Measurements from ENCODE around the gene RIPOR3.
"Not testable (repeated sequence)": the region's sequence is repeated elsewhere in the genome, so short reads cannot be mapped to it uniquely, and the experiment has no call there.

Gene RIPOR3

DNA sequence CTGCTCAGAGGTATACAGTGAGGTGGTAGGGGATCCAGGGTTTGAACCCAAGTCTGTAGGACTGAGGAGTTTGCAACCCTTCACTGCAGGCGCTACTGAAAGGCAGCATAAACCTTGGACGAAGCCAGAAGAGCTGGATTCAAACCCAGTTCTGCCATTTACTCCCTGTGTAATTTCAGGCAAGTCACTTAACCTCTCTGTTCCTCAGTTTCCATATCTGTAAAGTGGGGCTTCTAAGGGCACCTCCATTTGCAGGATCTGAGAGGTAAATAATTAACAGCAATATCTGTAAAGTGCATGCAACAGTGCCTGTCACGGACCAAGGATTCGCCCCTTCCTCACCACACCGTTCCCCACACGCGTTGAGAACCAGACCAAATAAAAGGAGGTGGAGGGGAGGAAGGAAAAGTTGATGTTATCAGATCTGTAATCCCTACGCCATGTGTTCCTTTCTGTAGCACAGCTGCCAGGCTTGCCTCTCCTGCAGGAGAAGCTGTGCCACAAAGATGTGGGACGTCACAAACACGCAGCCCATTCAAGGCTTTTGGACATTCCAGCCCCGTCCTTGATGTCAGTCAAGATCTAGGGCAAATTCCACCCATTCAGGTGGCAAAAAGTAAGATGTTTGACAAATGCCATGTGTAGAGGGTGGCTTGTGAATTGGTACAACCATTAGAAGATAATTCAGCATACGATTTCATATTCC, 9.8 kb downstream of the RIPOR3 start:
- Mint-ChIP-seq H3K27ac (no peak overlapping the region), H3K36me3 (no peaks in the 10 kb centered on the region), H3K4me1 (ENCODE audit: low read depth) (no peaks in the 10 kb centered on the region), H3K4me3 (no peak overlapping the region), H3K27me3 (no peaks in the 10 kb centered on the region), H3K9me3 (ENCODE audit: low read depth) (no peaks in the 10 kb centered on the region)

GRCh38 chr20:50680105-50680960, 11.0 kb downstream of the RIPOR3 start:
- H3K27me3 Mint-ChIP-seq, result no peaks in the 10 kb centered on the region
- no peaks in the 10 kb centered on the region for H3K36me3 Mint-ChIP-seq
- no peaks in the 10 kb centered on the region for H3K4me1 Mint-ChIP-seq (ENCODE audit: low read depth)
- no peak overlapping the region for H3K4me3 Mint-ChIP-seq
- H3K27ac Mint-ChIP-seq, result no peak overlapping the region
- H3K9me3 Mint-ChIP-seq (ENCODE audit: low read depth), result no peaks in the 10 kb centered on the region

- H3K27me3 Mint-ChIP-seq, result no peaks in the 10 kb centered on the region
- no peak overlapping the region for H3K27ac Mint-ChIP-seq
- no peaks in the 10 kb centered on the region for H3K9me3 Mint-ChIP-seq (ENCODE audit: low read depth)
- no peak overlapping the region for H3K4me3 Mint-ChIP-seq
- no peaks in the 10 kb centered on the region for H3K36me3 Mint-ChIP-seq
- H3K4me1 Mint-ChIP-seq (ENCODE audit: low read depth), result no peaks in the 10 kb centered on the region
Measured at GRCh38 chr20:50679753-50680104, 11.6 kb downstream of the RIPOR3 start.

GRCh38 chr20:50678169-50678898, 13.0 kb downstream of the RIPOR3 start:
- Mint-ChIP-seq H3K27ac (peak overlapping the region; percentile 5), H3K4me1 (ENCODE audit: low read depth) (no peaks in the 10 kb centered on the region), H3K36me3 (no peaks in the 10 kb centered on the region), H3K4me3 (no peak overlapping the region), H3K27me3 (no peaks in the 10 kb centered on the region), H3K9me3 (ENCODE audit: low read depth) (no peaks in the 10 kb centered on the region)

DNA sequence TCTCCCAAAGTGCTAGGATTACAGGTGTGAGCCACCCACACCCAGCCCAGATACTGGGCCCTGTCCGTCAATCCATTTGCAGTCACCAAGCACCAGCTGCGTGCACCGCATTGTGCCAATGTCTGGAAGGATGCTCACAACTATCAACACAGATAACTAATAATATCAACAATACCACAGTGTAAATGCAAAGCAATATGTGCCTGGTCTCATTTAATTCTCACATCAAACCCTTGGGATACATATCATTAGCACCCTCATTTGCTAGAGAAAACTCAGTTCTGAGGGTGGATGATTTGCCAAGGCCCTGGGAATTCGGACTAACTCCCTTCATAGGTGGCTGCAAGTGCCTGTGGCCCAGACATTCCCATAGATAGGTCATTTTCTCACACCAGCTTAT, 14.5 kb downstream of the RIPOR3 start:
- no peaks in the 10 kb centered on the region for H3K36me3 Mint-ChIP-seq

GRCh38 chr20:50676377-50676731, 15.0 kb downstream of the RIPOR3 start:
- H3K4me1 Mint-ChIP-seq (ENCODE audit: low read depth); H3K4me3 Mint-ChIP-seq; H3K27me3 Mint-ChIP-seq; H3K27ac Mint-ChIP-seq; H3K36me3 Mint-ChIP-seq; H3K9me3 Mint-ChIP-seq (ENCODE audit: low read depth): not testable (repeated sequence)

More for the DNA sequence above, 14.5 kb downstream of the RIPOR3 start:
- H3K9me3 Mint-ChIP-seq (ENCODE audit: low read depth), result no peaks in the 10 kb centered on the region
- no peaks in the 10 kb centered on the region for H3K4me1 Mint-ChIP-seq (ENCODE audit: low read depth)
- H3K4me3 Mint-ChIP-seq, result no peak overlapping the region
- H3K27ac Mint-ChIP-seq, result no peak overlapping the region
- H3K27me3 Mint-ChIP-seq, result no peaks in the 10 kb centered on the region

DNA sequence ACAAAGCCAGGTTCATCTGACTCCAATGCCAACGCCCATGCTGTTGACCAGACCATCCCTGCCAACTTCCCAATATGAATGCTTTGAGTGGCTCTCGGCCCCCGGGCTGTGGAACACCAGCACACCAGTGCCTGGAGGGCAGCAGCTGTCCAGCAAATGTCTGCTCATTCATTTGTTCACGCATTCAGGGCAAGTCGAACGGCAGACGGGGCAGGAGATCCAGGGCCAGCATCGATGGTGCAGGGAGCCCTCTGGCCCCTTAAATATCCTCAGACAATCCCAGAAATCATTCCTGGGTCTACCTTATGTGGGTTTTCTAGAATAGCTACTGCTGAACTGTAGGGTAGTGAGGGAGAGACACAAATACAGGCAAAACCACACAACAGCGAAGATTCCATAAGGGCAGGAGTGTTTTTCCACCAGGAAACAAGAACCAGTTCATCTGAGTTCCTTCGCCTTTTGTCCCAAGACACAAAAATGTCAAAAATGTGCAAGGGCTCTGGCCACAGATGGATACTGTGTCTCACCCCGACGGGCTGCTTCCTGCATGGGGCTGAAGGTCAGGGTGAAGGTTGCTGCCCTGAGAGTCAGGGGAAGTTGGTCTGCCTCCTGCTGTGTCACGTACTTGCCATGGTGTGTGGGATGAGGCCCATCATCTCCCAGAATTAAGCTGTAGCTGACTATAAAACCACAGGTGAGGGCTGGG, 15.5 kb downstream of the RIPOR3 start:
- Mint-ChIP-seq H3K27me3 (no peaks in the 10 kb centered on the region), H3K27ac (no peak overlapping the region), H3K9me3 (ENCODE audit: low read depth) (no peaks in the 10 kb centered on the region), H3K4me3 (no peak overlapping the region), H3K4me1 (ENCODE audit: low read depth) (no peaks in the 10 kb centered on the region), H3K36me3 (no peaks in the 10 kb centered on the region)

GRCh38 chr20:50674138-50674825, 17.1 kb downstream of the RIPOR3 start:
- Mint-ChIP-seq H3K36me3 (no peaks in the 10 kb centered on the region), H3K27me3 (no peaks in the 10 kb centered on the region), H3K27ac (peak overlapping the region; percentile 24), H3K4me3 (no peak overlapping the region), H3K4me1 (ENCODE audit: low read depth) (no peaks in the 10 kb centered on the region), H3K9me3 (ENCODE audit: low read depth) (no peaks in the 10 kb centered on the region)

- no peaks in the 10 kb centered on the region for H3K36me3 Mint-ChIP-seq
- H3K27me3 Mint-ChIP-seq, result no peaks in the 10 kb centered on the region
- H3K9me3 Mint-ChIP-seq (ENCODE audit: low read depth), result no peaks in the 10 kb centered on the region
- H3K4me3 Mint-ChIP-seq, result no peak overlapping the region
- H3K27ac Mint-ChIP-seq, result no peak overlapping the region
- no peaks in the 10 kb centered on the region for H3K4me1 Mint-ChIP-seq (ENCODE audit: low read depth)
Measured at GRCh38 chr20:50673466-50674137, 17.7 kb downstream of the RIPOR3 start.

GRCh38 chr20:50673146-50673465, 18.2 kb downstream of the RIPOR3 start:
- no peaks in the 10 kb centered on the region for H3K4me1 Mint-ChIP-seq (ENCODE audit: low read depth)
- H3K27ac Mint-ChIP-seq, result no peak overlapping the region
- no peaks in the 10 kb centered on the region for H3K27me3 Mint-ChIP-seq
- no peaks in the 10 kb centered on the region for H3K36me3 Mint-ChIP-seq
- H3K9me3 Mint-ChIP-seq (ENCODE audit: low read depth), result no peaks in the 10 kb centered on the region
- H3K4me3 Mint-ChIP-seq, result no peak overlapping the region

GRCh38 chr20:50672400-50673145, 18.8 kb downstream of the RIPOR3 start:
- Mint-ChIP-seq H3K9me3 (ENCODE audit: low read depth) (no peaks in the 10 kb centered on the region), H3K27ac (no peak overlapping the region), H3K4me3 (no peak overlapping the region), H3K27me3 (no peaks in the 10 kb centered on the region), H3K36me3 (no peaks in the 10 kb centered on the region), H3K4me1 (ENCODE audit: low read depth) (no peaks in the 10 kb centered on the region)

DNA sequence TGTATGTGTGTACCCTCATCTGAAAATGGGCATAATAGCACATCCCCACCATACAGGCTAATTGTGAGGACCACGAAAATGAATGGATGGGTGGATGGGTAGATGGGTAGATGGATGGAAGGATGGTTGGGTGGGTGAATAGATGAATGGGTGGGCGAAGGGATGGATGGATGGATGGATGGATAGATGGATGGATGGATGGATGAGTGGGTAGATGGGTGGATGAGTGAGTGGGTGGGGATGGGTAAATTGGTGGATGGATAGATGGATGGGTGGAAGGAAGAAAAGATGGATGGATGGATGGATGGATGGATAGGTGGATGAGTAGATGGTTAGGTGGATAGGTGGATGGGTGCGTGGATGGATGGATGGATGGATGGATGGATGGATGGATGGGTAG, 19.7 kb downstream of the RIPOR3 start:
- Mint-ChIP-seq H3K36me3 (no peaks in the 10 kb centered on the region), H3K4me3 (no peak overlapping the region), H3K27ac (no peak overlapping the region), H3K9me3 (ENCODE audit: low read depth) (no peaks in the 10 kb centered on the region), H3K27me3 (no peaks in the 10 kb centered on the region), H3K4me1 (ENCODE audit: low read depth) (no peaks in the 10 kb centered on the region)

- not testable (repeated sequence) for H3K27me3 Mint-ChIP-seq; H3K9me3 Mint-ChIP-seq (ENCODE audit: low read depth); H3K4me1 Mint-ChIP-seq (ENCODE audit: low read depth); H3K36me3 Mint-ChIP-seq; H3K27ac Mint-ChIP-seq; H3K4me3 Mint-ChIP-seq
Measured at GRCh38 chr20:50671010-50671409, 20.3 kb downstream of the RIPOR3 start.
